IMR-90 (cell line): ENCODE data around the gene MIR17HG. TPM values are rescaled to one million over a fixed set of nuclear protein-coding genes. Genes with fewer than 3 reads are reported as not detected.
A peak's percentile ranks its signal among the peaks of the same experiment; 100 is the strongest.

ENCODE experiments used
- ATAC-seq: fragments of 200-7000 bp; cut with Tn5 transposase; 2 replicates; pipeline ENCODE4 v1.9.1; 2020; ENCODE audit warnings: low read depth, mild to moderate bottlenecking, moderate library complexity
- BruUV-seq: library from RNA; stranded (reverse); fragments of 400-500 nt; replicated peaks from 2 replicates; lab custom pipeline; 2021; lab: Mats Ljungman, UMichigan
- CTCF ChIA-PET: fragments of 300-600 bp; formaldehyde crosslinking; extraction: SDS; loops from one replicate; lab custom pipeline; 2021; ENCODE audit warnings: antibody characterized with exemption; lab: Yijun Ruan, JAX
- POLR2A ChIA-PET: fragments of 300-600 bp; sonication (Branson Sonifier 250); formaldehyde crosslinking; loops from one replicate; lab custom pipeline; 2022; ENCODE audit warnings: antibody characterized with exemption; ENCODE audit not compliant: unreplicated experiment; lab: Charles Lee
- DNase-seq: peaks from one replicate; pipeline ENCODE4 v3.0.0; 2013
- H2AFZ ChIP-seq: replicated peaks from 2 replicates; pipeline ENCODE3; 2013; ENCODE audit warnings: low read length, mild to moderate bottlenecking; ENCODE audit not compliant: poor library complexity
- H2AK5ac ChIP-seq: 2 replicates; pipeline ENCODE4 v1.6.1; 2013; ENCODE audit warnings: low read depth, low read length, inconsistent platforms
- H2AK9ac ChIP-seq: replicated peaks from 2 replicates; pipeline ENCODE3; 2013; ENCODE audit warnings: mild to moderate bottlenecking, low read depth, low read length, moderate library complexity; ENCODE audit not compliant: poor library complexity
- H2BK120ac ChIP-seq: 2 replicates; pipeline ENCODE4 v1.6.1; 2013; ENCODE audit warnings: low read depth, low read length, inconsistent platforms
- H2BK15ac ChIP-seq: 3 replicates; pipeline ENCODE4 v1.6.1; 2013; ENCODE audit warnings: low read depth, low read length, inconsistent platforms
- H2BK20ac ChIP-seq: 2 replicates; pipeline ENCODE4 v1.6.1; 2013; ENCODE audit warnings: low read depth, mild to moderate bottlenecking, inconsistent platforms, low read length, moderate library complexity
- H2BK5ac ChIP-seq: 2 replicates; pipeline ENCODE4 v1.6.1; 2013; ENCODE audit warnings: mild to moderate bottlenecking, low read depth, low read length, inconsistent platforms; ENCODE audit not compliant: poor library complexity, severe bottlenecking
- H3K14ac ChIP-seq: replicated peaks from 2 replicates; pipeline ENCODE4 v1.6.1; 2013; ENCODE audit warnings: low read depth, low read length, inconsistent platforms
- H3K18ac ChIP-seq: 2 replicates; pipeline ENCODE4 v1.6.1; 2013; ENCODE audit warnings: low read depth, low read length, control low read depth
- H3K23ac ChIP-seq: 2 replicates; pipeline ENCODE4 v1.6.1; 2013; ENCODE audit warnings: low read depth, low read length, inconsistent platforms
- H3K27ac ChIP-seq: 2 replicates; pipeline ENCODE4 v1.5.1; 2013; ENCODE audit warnings: mild to moderate bottlenecking, control low read depth, low read length; ENCODE audit not compliant: insufficient read depth
- H3K27me3 ChIP-seq: 2 replicates; pipeline ENCODE4 v1.6.1; 2013; ENCODE audit warnings: low read length; ENCODE audit not compliant: control insufficient read depth, insufficient read depth
- H3K36me3 ChIP-seq: 2 replicates; pipeline ENCODE4 v1.6.1; 2013; ENCODE audit warnings: low read length, mixed read lengths; ENCODE audit not compliant: control insufficient read depth, insufficient read depth
- H3K4ac ChIP-seq: 2 replicates; pipeline ENCODE4 v1.6.1; 2013; ENCODE audit warnings: low read depth, low read length, inconsistent platforms
- H3K4me1 ChIP-seq: 2 replicates; pipeline ENCODE4 v1.6.1; 2013; ENCODE audit warnings: low read length, mixed read lengths; ENCODE audit not compliant: control insufficient read depth, insufficient read depth
- H3K4me2 ChIP-seq: 2 replicates; pipeline ENCODE4 v1.6.1; 2013; ENCODE audit warnings: low read depth, mild to moderate bottlenecking, control low read depth, low read length, moderate library complexity
- H3K4me3 ChIP-seq: 2 replicates; pipeline ENCODE4 v1.5.1; 2013; ENCODE audit warnings: low read depth, mild to moderate bottlenecking, control low read depth, low read length, moderate library complexity; ENCODE audit not compliant: insufficient read depth
- H3K56ac ChIP-seq: 2 replicates; pipeline ENCODE4 v1.6.1; 2013; ENCODE audit warnings: low read length, inconsistent platforms; ENCODE audit not compliant: insufficient read depth; ENCODE audit errors: extremely low read depth
- H3K79me1 ChIP-seq, 2 experiments: 2 replicates each; pipeline ENCODE4 v1.6.1; 2013; ENCODE audit warnings: low read length in 2 of 2, inconsistent platforms in 1 of 2, low read depth in 1 of 2
- H3K9ac ChIP-seq: 2 replicates; pipeline ENCODE4 v1.6.1; 2013; ENCODE audit warnings: low read depth, low read length, control low read depth
- H3K9me1 ChIP-seq: 2 replicates; pipeline ENCODE4 v1.6.1; 2013; ENCODE audit warnings: low read length, inconsistent platforms; ENCODE audit not compliant: insufficient read depth
- H3K9me3 ChIP-seq: 2 replicates; pipeline ENCODE4 v1.6.1; 2013; ENCODE audit warnings: low read length; ENCODE audit not compliant: control insufficient read depth, insufficient read depth
- H4K20me1 ChIP-seq: 2 replicates; pipeline ENCODE4 v1.6.1; 2013; ENCODE audit warnings: low read length, inconsistent platforms; ENCODE audit not compliant: insufficient read depth
- H4K5ac ChIP-seq: 2 replicates; pipeline ENCODE4 v1.6.1; 2013; ENCODE audit warnings: mild to moderate bottlenecking, low read depth, low read length, control low read depth
- H4K8ac ChIP-seq, 2 experiments: 2 replicates each; pipeline ENCODE4 v1.6.1; 2013; ENCODE audit warnings: low read depth in 2 of 2, low read length in 2 of 2, control low read depth in 1 of 2, inconsistent platforms in 1 of 2
- H4K91ac ChIP-seq: 2 replicates; pipeline ENCODE4 v1.6.1; 2013; ENCODE audit warnings: low read depth, low read length, inconsistent platforms; ENCODE audit not compliant: insufficient read depth
- BHLHE40 ChIP-seq: fragments of 150-350 bp; IDR thresholded peaks from 2 replicates; pipeline ENCODE4 v1.6.1; 2016; ENCODE audit warnings: mild to moderate bottlenecking, low read depth, low read length
- CEBPB ChIP-seq: IDR thresholded peaks from 2 replicates; pipeline ENCODE4 v1.6.1; 2012; ENCODE audit warnings: low read depth, low read length, improper control_type of control experiment
- CHD1 ChIP-seq: IDR thresholded peaks from 2 replicates; pipeline ENCODE4 v1.6.1; 2012; ENCODE audit warnings: low read depth, low read length, improper control_type of control experiment
- CTCF ChIP-seq: conservative IDR thresholded peaks from 2 replicates; pipeline ENCODE4 v1.5.1; 2012; ENCODE audit warnings: mild to moderate bottlenecking, low read depth, low read length, improper control_type of control experiment
- ELK1 ChIP-seq: fragments of 150-350 bp; IDR thresholded peaks from 2 replicates; pipeline ENCODE4 v1.6.1; 2016; ENCODE audit warnings: low read depth, mild to moderate bottlenecking, low read length, moderate library complexity, borderline replicate concordance
- FOS ChIP-seq: fragments of 150-350 bp; IDR thresholded peaks from 2 replicates; pipeline ENCODE4 v1.6.1; 2016; ENCODE audit warnings: low read depth, low read length
- MAFK ChIP-seq: IDR thresholded peaks from 2 replicates; pipeline ENCODE4 v1.6.1; 2012; ENCODE audit warnings: low read depth, low read length, improper control_type of control experiment
- NFE2L2 ChIP-seq: fragments of 150-350 bp; IDR thresholded peaks from 2 replicates; pipeline ENCODE4 v1.6.1; 2016; ENCODE audit warnings: low read depth, mild to moderate bottlenecking, low read length
- RAD21 ChIP-seq: IDR thresholded peaks from 2 replicates; pipeline ENCODE4 v1.6.1; 2012; ENCODE audit warnings: low read length, improper control_type of control experiment
- RCOR1 ChIP-seq: IDR thresholded peaks from 2 replicates; pipeline ENCODE4 v1.6.1; 2012; ENCODE audit warnings: mild to moderate bottlenecking, low read length, improper control_type of control experiment; ENCODE audit not compliant: insufficient replicate concordance
- RFX5 ChIP-seq: IDR thresholded peaks from 2 replicates; pipeline ENCODE4 v1.8.0; 2012; ENCODE audit warnings: low read depth, mild to moderate bottlenecking, low read length, moderate library complexity
- SMC3 ChIP-seq: fragments of 150-350 bp; IDR thresholded peaks from 2 replicates; pipeline ENCODE4 v1.6.1; 2016; ENCODE audit warnings: low read depth, mild to moderate bottlenecking, antibody characterized with exemption, low read length, moderate library complexity
- USF2 ChIP-seq: fragments of 150-350 bp; IDR thresholded peaks from 2 replicates; pipeline ENCODE4 v1.6.1; 2017; ENCODE audit warnings: mild to moderate bottlenecking, antibody characterized with exemption, low read length, low read depth
- WGBS, 2 experiments: methylation state at CpG; one replicate each; pipeline versions ENCODE4 v1.1.5 to v1.1.7; 2013; ENCODE audit warnings: missing lambda C conversion rate in 2 of 2; ENCODE audit not compliant: insufficient read length in 1 of 2; ENCODE audit errors: extremely low coverage in 2 of 2; 5-methylcytosine and 5-hydroxymethylcytosine counted together
- dilution Hi-C: fragments of 300-500 bp; cut with HindIII; formaldehyde crosslinking; loops from one replicate; pipeline ENCODE4 v1.14.3; 2018; ENCODE audit warnings: low sequenced_read_pairs; ENCODE audit not compliant: unreplicated experiment
- in situ Hi-C: fragments of 300-500 bp; cut with MboI; formaldehyde crosslinking; loops from 3 replicates; pipeline ENCODE4 v1.14.3; 2019; ENCODE audit warnings: low sequenced_read_pairs, inconsistent platforms, mixed read lengths
- intact Hi-C: fragments of 100-400 bp; cut with micrococcal nuclease; formaldehyde crosslinking; loops from 2 replicates; pipeline ENCODE4 v1.10.0; 2022
- polyA plus RNA-seq, 3 experiments: library from polyadenylated mRNA; depleted of rRNA; stranded (reverse); fragments of >200 nt; gene quantifications; 2 replicates each; pipeline ENCODE4 v1.2.3, GENCODE V29; 2012; ENCODE audit warnings: low replicate concordance in 1 of 3
- total RNA-seq: library from RNA; depleted of rRNA; stranded (reverse); fragments of >200 nt; gene quantifications from 2 replicates; pipeline ENCODE4 v1.2.3, GENCODE V29; 2012

MIR17HG gene
- total and polyA plus RNA-seq, 2 of the 4 experiments (the other 2 are of a cell fraction), result 0.77 to 3.0 TPM

GRCh38 chr13:91369441-91369831 is 21.9 kb downstream of the MIR17HG start:
- TF ChIP-seq NFE2L2 (no peak), CEBPB (no peak), BHLHE40 (no peak), CTCF (no peak), MAFK (no peak), FOS (no peak), ELK1 (no peak), RAD21 (no peak), RFX5 (no peak), CHD1 (no peak), RCOR1 (no peak), SMC3 (no peak), USF2 (no peak)
- POLR2A ChIA-PET, result no interaction called here
- no peak overlapping the region for H3K4me3 ChIP-seq
- no peak overlapping the region for H4K91ac ChIP-seq
- H2AFZ ChIP-seq, result no peak overlapping the region
- no peak overlapping the region for H3K14ac ChIP-seq
- H3K79me1 ChIP-seq, result no peaks in the 10 kb centered on the region
- H3K27me3 ChIP-seq, result no peaks in the 10 kb centered on the region
- no peaks in the 10 kb centered on the region for H3K36me3 ChIP-seq
- intact Hi-C loops, result no loop called here
- no peak overlapping the region for H2BK5ac ChIP-seq
- peak overlapping the region; percentile 30; the same call in 1 of the 2 replicates for H3K4me2 ChIP-seq
- peaks cover 2% of the 10 kb centered on the region; the same call in 1 of the 2 replicates for H3K9me1 ChIP-seq
- no peaks in the 10 kb centered on the region for H3K9me3 ChIP-seq
- H4K8ac ChIP-seq, result no peak overlapping the region
- H3K27ac ChIP-seq, result no peak overlapping the region
- H2BK120ac ChIP-seq, result no peak overlapping the region
- DNase-seq (peak; percentile 28), ATAC-seq (peak; percentile 40)
- no peak overlapping the region for H3K9ac ChIP-seq
- H2BK20ac ChIP-seq, result no peak overlapping the region
- H4K20me1 ChIP-seq, result no peaks in the 10 kb centered on the region
- no peak overlapping the region for H3K18ac ChIP-seq
- dilution Hi-C loops, result no loop called here
- CTCF ChIA-PET, result no interaction called here
- no peaks in the 10 kb centered on the region for H3K4me1 ChIP-seq
- no peak overlapping the region for H3K23ac ChIP-seq
- no peak overlapping the region for H2BK15ac ChIP-seq
- H2AK5ac ChIP-seq, result no peak overlapping the region
- H4K5ac ChIP-seq, result no peak overlapping the region
- in situ Hi-C loops, result no loop called here
- H3K4ac ChIP-seq, result no peak overlapping the region
- no CpG with 5 or more reads among the region's 3 CpGs for WGBS, 2 experiments
- H2AK9ac ChIP-seq, result no peak overlapping the region
- no peak overlapping the region for H3K56ac ChIP-seq
- no TSS peak for BruUV-seq
